A549 (cell line): ENCODE results near the gene NTF3.

Experiments
- CBX8 ChIP-seq: fragments of 200-600 bp; sonication (generic); IDR thresholded peaks from 2 replicates; pipeline ENCODE4 v1.6.1; 2016
- CTCF ChIP-seq: fragments of >200 bp; sonication (Bioruptor Twin); formaldehyde crosslinking; IDR thresholded peaks from 3 replicates; pipeline ENCODE4 v1.5.1; 2016
- EHF ChIP-seq: fragments of 250-450 bp; sonication (Bioruptor Pico); IDR thresholded peaks from 2 replicates; pipeline ENCODE4 v1.5.0; 2020; ENCODE audit warnings: mild to moderate bottlenecking
- POLR2AphosphoS2 ChIP-seq: conservative IDR thresholded peaks from 2 replicates; pipeline ENCODE4 v1.6.1; 2012; ENCODE audit warnings: low read length, improper control_type of control experiment, inconsistent platforms

- TF ChIP-seq CBX8 = no peak
- no peak for TF ChIP-seq CTCF
- no peak for TF ChIP-seq EHF (CRISPR knock-in tag)
- no peak for TF ChIP-seq POLR2AphosphoS2
These were observed 93.0 kb downstream of the NTF3 start for GRCh38 chr12:5524769-5525436.
